H9 (cell line): Measurements from ENCODE around the gene KRT32. TPM values are rescaled to one million over a fixed set of nuclear protein-coding genes. Genes with fewer than 3 reads are reported as not detected.
A peak's percentile ranks its signal among the peaks of the same experiment; 100 is the strongest.

Experiments
- DNase-seq: peaks from one replicate; pipeline ENCODE4 v3.0.0-alpha.2; 2017
- H2AFZ ChIP-seq: one replicate; pipeline ENCODE4 v1.6.1; 2013; ENCODE audit warnings: mild to moderate bottlenecking, low read length, control low read depth, moderate library complexity
- H2AK5ac ChIP-seq: 2 replicates; pipeline ENCODE4 v1.6.1; 2013; ENCODE audit warnings: low read length, control low read depth, mixed read lengths; ENCODE audit not compliant: insufficient read length
- H2BK120ac ChIP-seq: one replicate; pipeline ENCODE4 v1.6.1; 2013; ENCODE audit warnings: low read depth, mild to moderate bottlenecking, low read length, control low read depth, inconsistent platforms; ENCODE audit not compliant: poor library complexity, severe bottlenecking
- H2BK12ac ChIP-seq: 2 replicates; pipeline ENCODE4 v1.6.1; 2013; ENCODE audit warnings: low read length, control low read depth, mixed read lengths, low read depth; ENCODE audit not compliant: insufficient read length
- H2BK15ac ChIP-seq: 2 replicates; pipeline ENCODE4 v1.6.1; 2013; ENCODE audit warnings: low read depth, low read length, control low read depth
- H2BK20ac ChIP-seq: one replicate; pipeline ENCODE4 v1.6.1; 2013; ENCODE audit warnings: low read depth, mild to moderate bottlenecking, low read length, control low read depth, inconsistent platforms; ENCODE audit not compliant: poor library complexity, severe bottlenecking
- H2BK5ac ChIP-seq: 2 replicates; pipeline ENCODE4 v1.6.1; 2013; ENCODE audit warnings: low read length, control low read depth, mixed read lengths; ENCODE audit not compliant: insufficient read length
- H3K14ac ChIP-seq: 2 replicates; pipeline ENCODE4 v1.6.1; 2013; ENCODE audit warnings: low read length, control low read depth; ENCODE audit not compliant: insufficient read depth
- H3K18ac ChIP-seq: 2 replicates; pipeline ENCODE4 v1.6.1; 2013; ENCODE audit warnings: low read depth, mild to moderate bottlenecking, mixed read lengths, low read length, control low read depth; ENCODE audit not compliant: insufficient read length
- H3K23ac ChIP-seq: 2 replicates; pipeline ENCODE4 v1.6.1; 2013; ENCODE audit warnings: low read length, control low read depth, mixed read lengths, low read depth; ENCODE audit not compliant: insufficient read length
- H3K23me2 ChIP-seq: 2 replicates; pipeline ENCODE4 v1.6.1; 2013; ENCODE audit warnings: low read depth, mild to moderate bottlenecking, mixed read lengths, low read length, control low read depth; ENCODE audit not compliant: insufficient read length, poor library complexity, severe bottlenecking
- H3K27ac ChIP-seq: 2 replicates; pipeline ENCODE4 v1.5.1; 2013; ENCODE audit warnings: low read length, control low read depth, mixed read lengths, low read depth; ENCODE audit not compliant: insufficient read length
- H3K27me3 ChIP-seq: 2 replicates; pipeline ENCODE4 v1.6.1; 2013; ENCODE audit warnings: low read length, control low read depth, inconsistent platforms; ENCODE audit not compliant: insufficient read depth
- H3K4ac ChIP-seq: 2 replicates; pipeline ENCODE4 v1.6.1; 2013; ENCODE audit warnings: low read depth, mild to moderate bottlenecking, control low read depth, inconsistent platforms, low read length, moderate library complexity
- H3K4me1 ChIP-seq: 2 replicates; pipeline ENCODE4 v1.6.1; 2013; ENCODE audit warnings: low read length, control low read depth, inconsistent platforms; ENCODE audit not compliant: insufficient read depth
- H3K4me2 ChIP-seq: 2 replicates; pipeline ENCODE4 v1.6.1; 2013; ENCODE audit warnings: low read length, control low read depth, mixed read lengths; ENCODE audit not compliant: insufficient read length, insufficient read depth
- H3K56ac ChIP-seq: 2 replicates; pipeline ENCODE4 v1.6.1; 2013; ENCODE audit warnings: low read depth, mild to moderate bottlenecking, mixed read lengths, low read length, control low read depth; ENCODE audit not compliant: insufficient read length
- H3K79me1 ChIP-seq: 2 replicates; pipeline ENCODE4 v1.6.1; 2013; ENCODE audit warnings: low read depth, mild to moderate bottlenecking, moderate library complexity, low read length, control low read depth, inconsistent platforms; ENCODE audit not compliant: insufficient read depth, poor library complexity, severe bottlenecking
- H3K79me2 ChIP-seq: 2 replicates; pipeline ENCODE4 v1.6.1; 2013; ENCODE audit warnings: low read length, control low read depth, inconsistent platforms; ENCODE audit not compliant: insufficient read depth
- H3K9ac ChIP-seq: 2 replicates; pipeline ENCODE4 v1.6.1; 2013; ENCODE audit warnings: low read length, control low read depth, mixed read lengths; ENCODE audit not compliant: insufficient read length; ENCODE audit errors: extremely low read depth
- H3K9me3 ChIP-seq: one replicate; pipeline ENCODE4 v1.6.1; 2013; ENCODE audit warnings: low read depth, low read length, inconsistent platforms; ENCODE audit not compliant: control insufficient read depth
- H3T11ph ChIP-seq: one replicate; pipeline ENCODE4 v1.6.1; 2013; ENCODE audit warnings: mild to moderate bottlenecking, low read length, control low read depth, inconsistent platforms
- H4K20me1 ChIP-seq: one replicate; pipeline ENCODE4 v1.6.1; 2013; ENCODE audit not compliant: control insufficient read depth, insufficient read length, insufficient read depth
- H4K5ac ChIP-seq: 2 replicates; pipeline ENCODE4 v1.6.1; 2013; ENCODE audit warnings: low read depth, mild to moderate bottlenecking, mixed read lengths, low read length, control low read depth; ENCODE audit not compliant: insufficient read length
- H4K8ac ChIP-seq: replicated peaks from 2 replicates; pipeline ENCODE4 v1.6.1; 2013; ENCODE audit warnings: low read length, control low read depth, mixed read lengths, low read depth; ENCODE audit not compliant: insufficient read length
- H4K91ac ChIP-seq: 2 replicates; pipeline ENCODE4 v1.6.1; 2013; ENCODE audit warnings: low read depth, mild to moderate bottlenecking, moderate library complexity, mixed read lengths, low read length, control low read depth; ENCODE audit not compliant: insufficient read length
- H3K27ac Mint-ChIP-seq, 3 experiments: 2 replicates in 2 of 3; 3 replicates in 1 of 3; pipeline ENCODE4 v1.8.0; 2020 to 2021; ENCODE audit warnings: mixed read lengths in 3 of 3, mild to moderate bottlenecking in 1 of 3, moderate library complexity in 1 of 3
- H3K27me3 Mint-ChIP-seq: 2 replicates; pipeline ENCODE4 v1.8.0; 2021; ENCODE audit warnings: low read depth, mild to moderate bottlenecking, moderate library complexity, mixed read lengths
- H3K36me3 Mint-ChIP-seq, 3 experiments: 2 replicates in 2 of 3; 3 replicates in 1 of 3; pipeline ENCODE4 v1.8.0; 2020 to 2021; ENCODE audit warnings: low read depth in 3 of 3, mixed read lengths in 3 of 3; ENCODE audit not compliant: insufficient read depth in 1 of 3
- H3K4me1 Mint-ChIP-seq, 2 experiments: 2 replicates each; pipeline ENCODE4 v1.8.0; 2020; ENCODE audit warnings: mixed read lengths in 2 of 2
- H3K4me3 Mint-ChIP-seq, 2 experiments: 2 replicates in 1 of 2; 3 replicates in 1 of 2; pipeline ENCODE4 v1.8.0; 2020 to 2021; ENCODE audit warnings: mild to moderate bottlenecking in 2 of 2, mixed read lengths in 2 of 2, moderate library complexity in 1 of 2
- H3K9me3 Mint-ChIP-seq, 2 experiments: 2 replicates in 1 of 2; 3 replicates in 1 of 2; pipeline ENCODE4 v1.8.0; 2020; ENCODE audit warnings: mild to moderate bottlenecking in 2 of 2, mixed read lengths in 2 of 2, moderate library complexity in 1 of 2
- CTCF ChIP-seq: fragments of 200-600 bp; sonication (generic); conservative IDR thresholded peaks from 3 replicates; pipeline ENCODE4 v1.8.0; 2021; ENCODE audit warnings: antibody characterized with exemption, mild to moderate bottlenecking
- WGBS: extraction: QIAGEN DNeasy Blood & Tissue Kit; methylation state at CpG from one replicate; pipeline ENCODE4 v1.1.7; 2013; ENCODE audit warnings: missing lambda C conversion rate, low lambda C conversion rate, mixed read lengths; ENCODE audit not compliant: insufficient read length; ENCODE audit errors: extremely low coverage; 5-methylcytosine and 5-hydroxymethylcytosine counted together
- total RNA-seq: library from RNA; stranded (reverse); gene quantifications from 2 replicates; pipeline ENCODE4 v1.2.1, GENCODE V29; 2021

The KRT32 gene
- total RNA-seq, 1 experiment from 2014 or later, result not detected

DNA sequence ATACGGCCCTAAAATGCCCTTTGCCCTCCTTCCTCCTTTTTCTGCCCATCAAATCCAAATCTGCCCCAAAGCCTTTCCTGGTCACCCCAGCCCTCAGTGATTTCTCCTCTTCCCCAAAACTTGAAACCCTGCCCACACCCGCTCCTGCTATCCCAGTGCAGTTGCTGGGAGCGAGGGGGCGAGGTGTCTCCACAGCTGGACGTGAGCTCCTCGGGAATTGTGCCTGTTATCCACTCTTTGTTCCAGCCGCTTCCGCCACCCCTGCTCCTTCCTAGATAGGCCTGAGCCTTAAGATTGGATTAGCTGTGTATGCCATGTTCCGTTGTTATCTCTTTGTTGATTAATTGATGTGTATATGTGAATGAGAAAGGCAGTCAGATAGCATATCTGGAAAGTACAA, 16.3 kb upstream of the KRT32 start:
- Histone ChIP-seq H3K23me2 (peaks cover 3% of the 10 kb centered on the region), H3K4ac (no peak overlapping the region), H4K20me1 (no peaks in the 10 kb centered on the region), H2BK12ac (no peak overlapping the region), H3K56ac (no peak overlapping the region), H2BK120ac (no peak overlapping the region), H3K27ac (no peak overlapping the region), H3T11ph (no peak overlapping the region), H4K5ac (no peak overlapping the region), H2AK5ac (no peak overlapping the region), H3K27me3 (no peaks in the 10 kb centered on the region), H3K9ac (no peak overlapping the region), H3K18ac (no peak overlapping the region), H3K79me1 (no peaks in the 10 kb centered on the region), H3K4me2 (no peak overlapping the region), H2BK5ac (no peak overlapping the region), H4K8ac (no peak overlapping the region), H3K14ac (no peak overlapping the region), H3K4me1 (no peaks in the 10 kb centered on the region), H2BK15ac (no peak overlapping the region), H2AFZ (no peak overlapping the region), H4K91ac (no peak overlapping the region), H3K79me2 (no peaks in the 10 kb centered on the region), H3K23ac (no peak overlapping the region), H3K9me3 (no peaks in the 10 kb centered on the region), H2BK20ac (no peak overlapping the region)
- peaks cover 1 to 10% of the 10 kb centered on the region in 2 experiments for H3K4me1 Mint-ChIP-seq
- no peak overlapping the region for H3K4me3 Mint-ChIP-seq
- peaks cover 20% of the 10 kb centered on the region for H3K27me3 Mint-ChIP-seq
- DNase-seq, result no peak
- no CpG with 5 or more reads among the region's 9 CpGs for WGBS
- H3K36me3 Mint-ChIP-seq, result no peaks in the 10 kb centered on the region
- no peak for TF ChIP-seq CTCF
- H3K9me3 Mint-ChIP-seq, result no peaks in the 10 kb centered on the region
- 0 out of 7 replicates have a peak overlapping the region, but pooled peaks of 1 of the 3 experiments have one; percentile 2 for H3K27ac Mint-ChIP-seq
